Activated naive CD8-positive, alpha-beta T cell treated with anti-CD3 and anti-CD28 coated beads, Interleukin-2, amount 50 U/mL, for 24 hours (primary cell): Measurements from ENCODE around the gene ELOVL2.
"Not testable (repeated sequence)": the region's sequence is repeated elsewhere in the genome, so short reads cannot be mapped to it uniquely, and the experiment has no call there.

Experiments used
- ATAC-seq: fragments of 150-1000 bp; cut with Tn5 transposase; one replicate; pipeline ENCODE4 v1.10.0; 2021
- DNase-seq: peaks from one replicate; pipeline ENCODE4 v3.0.0; 2021
- H3K27ac Mint-ChIP-seq: one replicate; pipeline ENCODE4 v1.8.0; 2021; ENCODE audit warnings: mild to moderate bottlenecking, mixed read lengths
- H3K27me3 Mint-ChIP-seq: one replicate; pipeline ENCODE4 v1.8.0; 2021; ENCODE audit warnings: mixed read lengths
- H3K36me3 Mint-ChIP-seq: one replicate; pipeline ENCODE4 v1.8.0; 2021; ENCODE audit warnings: low read depth, mixed read lengths
- H3K4me1 Mint-ChIP-seq: one replicate; pipeline ENCODE4 v1.8.0; 2021; ENCODE audit warnings: mixed read lengths
- H3K4me3 Mint-ChIP-seq: one replicate; pipeline ENCODE4 v1.8.0; 2021; ENCODE audit warnings: mild to moderate bottlenecking, moderate library complexity, mixed read lengths
- H3K9me3 Mint-ChIP-seq: one replicate; pipeline ENCODE4 v1.8.0; 2021; ENCODE audit warnings: mixed read lengths

Gene ELOVL2

DNA sequence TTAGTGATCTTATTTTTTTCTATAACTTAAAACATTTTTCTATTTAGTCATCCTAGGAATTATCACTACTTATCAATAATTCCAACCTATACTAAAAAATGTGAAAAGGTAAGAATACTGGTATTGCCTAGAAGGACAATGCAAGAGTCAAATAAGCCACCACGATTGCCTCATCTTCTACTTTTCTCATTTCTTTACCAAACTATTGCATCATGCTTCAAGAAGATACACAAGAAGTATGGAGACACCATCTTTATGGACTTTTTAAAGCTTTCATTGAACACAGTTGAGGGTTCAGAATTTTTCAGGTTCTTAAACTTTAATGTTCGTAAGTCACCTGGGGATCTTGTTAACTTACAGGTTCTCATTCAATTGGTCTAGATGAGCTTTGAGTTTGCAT, 25.9 kb downstream of the ELOVL2 start:
- no peak for DNase-seq
- Mint-ChIP-seq H3K4me3 (no peak overlapping the region), H3K4me1 (no peaks in the 10 kb centered on the region), H3K36me3 (no peaks in the 10 kb centered on the region), H3K9me3 (no peaks in the 10 kb centered on the region), H3K27ac (no peak overlapping the region), H3K27me3 (peaks cover 16% of the 10 kb centered on the region)
- ATAC-seq, result no peak

DNA sequence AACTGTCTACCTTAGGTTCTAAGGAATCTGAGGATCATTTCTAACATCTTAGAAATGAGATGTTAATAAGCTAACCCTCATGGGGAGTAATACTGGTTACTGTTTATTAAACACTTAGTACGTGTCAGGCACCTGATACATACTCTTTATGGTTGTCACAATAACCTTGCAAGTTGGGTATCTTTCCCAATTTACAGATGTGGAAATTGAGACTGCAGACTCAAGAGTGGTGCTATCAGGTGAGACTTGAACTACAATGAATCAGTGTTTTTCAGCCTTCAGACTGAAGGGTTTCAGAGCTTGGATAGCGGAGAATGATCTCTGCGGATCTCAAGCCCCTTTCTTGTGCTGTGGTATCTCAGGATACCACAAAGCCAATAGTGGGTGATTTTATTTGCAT, 27.0 kb downstream of the ELOVL2 start:
- Mint-ChIP-seq H3K27ac (no peak overlapping the region), H3K4me3 (no peak overlapping the region), H3K9me3 (no peaks in the 10 kb centered on the region), H3K36me3 (no peaks in the 10 kb centered on the region), H3K4me1 (no peaks in the 10 kb centered on the region), H3K27me3 (peaks cover 13% of the 10 kb centered on the region)
- ATAC-seq, result no peak
- DNase-seq, result no peak

DNA sequence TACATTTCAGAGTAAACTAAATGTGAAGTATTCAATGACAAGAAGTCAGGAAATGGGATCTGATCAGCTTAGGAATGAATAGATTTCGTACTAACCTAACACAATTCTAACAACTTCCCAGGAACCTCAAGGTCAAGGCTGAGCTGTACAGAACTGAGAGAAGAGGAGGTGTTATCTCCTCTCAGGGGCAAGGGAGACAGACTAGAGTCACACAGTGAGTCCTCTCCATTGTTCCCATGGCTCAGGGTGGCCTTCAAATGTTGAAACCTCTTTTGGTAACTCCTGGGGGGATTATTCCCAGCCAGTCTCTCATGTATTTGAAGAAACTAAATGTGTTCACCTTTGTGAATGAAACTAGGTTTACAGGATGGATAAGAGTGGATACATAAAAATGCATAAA, 27.7 kb downstream of the ELOVL2 start:
- no peak overlapping the region for H3K4me3 Mint-ChIP-seq
- no peaks in the 10 kb centered on the region for H3K9me3 Mint-ChIP-seq
- DNase-seq (no peak), ATAC-seq (no peak)
- no peaks in the 10 kb centered on the region for H3K36me3 Mint-ChIP-seq
- H3K4me1 Mint-ChIP-seq, result no peaks in the 10 kb centered on the region
- peaks cover 10% of the 10 kb centered on the region for H3K27me3 Mint-ChIP-seq
- H3K27ac Mint-ChIP-seq, result no peak overlapping the region

DNA sequence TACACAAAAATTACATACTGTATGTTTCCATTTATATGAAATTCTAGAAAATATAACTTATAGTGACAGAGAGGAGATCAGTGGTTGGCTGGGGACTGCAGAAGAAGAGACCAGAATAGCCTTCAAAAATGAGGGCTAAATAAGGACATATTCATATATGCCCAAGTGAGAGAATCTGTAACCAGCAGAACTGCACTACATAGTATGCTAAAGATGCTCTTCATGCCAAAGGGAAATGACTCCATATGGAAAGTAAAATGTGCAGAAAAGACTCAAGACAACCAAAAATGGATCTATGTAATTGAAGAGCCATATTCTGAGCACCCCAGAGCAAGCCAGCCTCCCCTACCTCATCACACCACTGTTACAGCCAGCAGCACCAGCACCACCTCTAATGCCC, 29.0 kb downstream of the ELOVL2 start:
- ATAC-seq (no peak), DNase-seq (no peak)
- Mint-ChIP-seq H3K27me3 (peaks cover 9% of the 10 kb centered on the region), H3K27ac (no peak overlapping the region), H3K9me3 (no peaks in the 10 kb centered on the region), H3K4me1 (no peaks in the 10 kb centered on the region), H3K36me3 (no peaks in the 10 kb centered on the region), H3K4me3 (no peak overlapping the region)

GRCh38 chr6:11013721-11014070, 30.4 kb downstream of the ELOVL2 start:
- Mint-ChIP-seq H3K4me1 (no peaks in the 10 kb centered on the region), H3K27ac (no peak overlapping the region), H3K27me3 (peaks cover 14% of the 10 kb centered on the region), H3K9me3 (no peaks in the 10 kb centered on the region), H3K4me3 (no peak overlapping the region), H3K36me3 (no peaks in the 10 kb centered on the region)
- DNase-seq (no peak), ATAC-seq (no peak)

DNA sequence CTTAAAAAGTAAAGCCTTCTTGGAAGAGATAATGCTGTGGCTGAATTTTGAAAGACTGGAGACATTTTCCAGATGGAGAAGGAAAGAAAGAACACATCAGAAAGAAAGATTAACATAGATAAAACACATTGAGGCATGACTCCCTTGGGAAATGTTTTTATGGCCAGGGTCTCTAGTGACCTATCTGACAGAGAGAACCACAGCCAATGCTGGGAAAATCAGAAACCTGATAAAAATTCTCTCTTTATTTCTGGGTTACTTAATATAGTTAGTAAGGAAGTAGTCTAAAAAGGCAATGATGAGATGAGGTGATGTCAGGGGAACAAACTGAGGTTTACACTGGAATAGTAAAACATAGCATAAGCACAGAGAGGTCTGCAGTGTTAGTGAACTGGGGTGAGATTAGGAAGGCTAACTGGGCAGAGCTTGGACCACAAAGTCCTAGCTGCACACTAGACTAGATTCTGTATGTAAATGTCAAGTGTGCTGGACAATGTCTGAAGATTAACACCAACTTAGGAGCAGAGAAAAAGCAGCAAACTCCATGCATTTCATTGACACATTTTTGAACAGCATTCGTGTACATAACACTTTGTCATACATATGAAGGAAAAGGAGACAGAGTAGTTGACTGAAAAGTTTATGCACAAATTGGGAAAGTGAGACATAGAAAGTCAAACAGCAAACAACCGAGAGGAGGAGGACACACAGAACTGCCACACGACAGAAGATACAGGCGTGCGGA, 31.0 kb downstream of the ELOVL2 start:
- Mint-ChIP-seq H3K4me3 (no peak overlapping the region), H3K27me3 (peaks cover 14% of the 10 kb centered on the region), H3K36me3 (no peaks in the 10 kb centered on the region), H3K4me1 (no peaks in the 10 kb centered on the region), H3K27ac (no peak overlapping the region), H3K9me3 (no peaks in the 10 kb centered on the region)
- ATAC-seq, result no peak
- no peak for DNase-seq

- Mint-ChIP-seq H3K27ac (no peak overlapping the region), H3K27me3 (peaks cover 10% of the 10 kb centered on the region), H3K9me3 (no peaks in the 10 kb centered on the region), H3K4me3 (no peak overlapping the region), H3K36me3 (no peaks in the 10 kb centered on the region), H3K4me1 (no peaks in the 10 kb centered on the region)
- DNase-seq, result no peak
- ATAC-seq, result no peak
These were observed 31.8 kb downstream of the ELOVL2 start for GRCh38 chr6:11012295-11012754.

GRCh38 chr6:11011787-11012234, 32.3 kb downstream of the ELOVL2 start:
- Mint-ChIP-seq H3K9me3 (no peaks in the 10 kb centered on the region), H3K4me3 (no peak overlapping the region), H3K27me3 (peaks cover 10% of the 10 kb centered on the region), H3K4me1 (no peaks in the 10 kb centered on the region), H3K27ac (no peak overlapping the region), H3K36me3 (no peaks in the 10 kb centered on the region)
- DNase-seq (no peak), ATAC-seq (no peak)

DNA sequence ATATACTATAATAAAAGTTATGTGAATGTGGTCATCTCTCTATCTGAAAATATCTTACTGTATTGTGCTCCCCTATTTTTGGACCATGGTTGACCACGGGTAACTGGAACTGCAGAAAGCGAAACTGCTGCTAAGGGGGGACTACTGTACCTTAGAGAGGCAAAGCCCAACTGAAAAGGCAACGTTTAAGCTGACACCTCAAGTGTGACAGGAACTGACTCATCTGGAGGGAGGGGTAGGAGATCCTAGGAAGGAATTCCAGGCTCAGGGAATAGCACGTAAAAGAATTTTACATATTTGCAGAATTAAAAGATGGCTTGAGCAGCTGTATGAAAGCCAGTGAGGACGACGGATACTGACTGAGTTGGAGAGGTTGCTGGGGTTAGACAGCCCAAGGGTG, 34.8 kb downstream of the ELOVL2 start:
- Mint-ChIP-seq H3K36me3 (no peaks in the 10 kb centered on the region), H3K27ac (no peak overlapping the region), H3K9me3 (no peaks in the 10 kb centered on the region), H3K4me3 (no peak overlapping the region), H3K27me3 (peaks cover 7% of the 10 kb centered on the region), H3K4me1 (no peaks in the 10 kb centered on the region)
- no peak for ATAC-seq
- no peak for DNase-seq

DNA sequence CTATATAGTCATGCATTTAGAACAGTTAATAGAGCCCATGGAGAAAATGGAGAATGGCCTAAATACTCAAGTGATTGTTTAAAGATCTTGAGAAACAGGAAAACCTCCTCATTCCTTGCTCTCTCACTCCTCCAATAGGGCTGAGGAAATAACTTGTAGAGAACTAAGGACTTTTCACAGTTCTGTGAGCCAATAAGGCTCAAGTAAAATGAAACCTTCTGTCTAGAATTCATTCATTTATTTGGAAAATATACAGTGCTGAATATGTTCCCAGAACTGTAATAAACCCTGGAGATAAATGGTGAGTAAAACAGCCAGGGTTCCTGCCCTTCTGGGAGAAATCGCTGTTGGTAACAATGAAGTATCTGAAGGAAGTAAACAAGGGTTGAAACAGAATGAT, 35.3 kb downstream of the ELOVL2 start:
- no peaks in the 10 kb centered on the region for H3K36me3 Mint-ChIP-seq
- no peaks in the 10 kb centered on the region for H3K9me3 Mint-ChIP-seq
- H3K4me1 Mint-ChIP-seq, result no peaks in the 10 kb centered on the region
- no peak overlapping the region for H3K4me3 Mint-ChIP-seq
- no peak overlapping the region for H3K27ac Mint-ChIP-seq
- DNase-seq (no peak), ATAC-seq (no peak)
- peaks cover 7% of the 10 kb centered on the region for H3K27me3 Mint-ChIP-seq

GRCh38 chr6:11007715-11008608, 36.1 kb downstream of the ELOVL2 start:
- DNase-seq (no peak), ATAC-seq (no peak)
- H3K9me3 Mint-ChIP-seq, result no peaks in the 10 kb centered on the region
- no peak overlapping the region for H3K27ac Mint-ChIP-seq
- no peak overlapping the region for H3K4me3 Mint-ChIP-seq
- no peaks in the 10 kb centered on the region for H3K4me1 Mint-ChIP-seq
- H3K27me3 Mint-ChIP-seq, result peaks cover 7% of the 10 kb centered on the region
- no peaks in the 10 kb centered on the region for H3K36me3 Mint-ChIP-seq

DNA sequence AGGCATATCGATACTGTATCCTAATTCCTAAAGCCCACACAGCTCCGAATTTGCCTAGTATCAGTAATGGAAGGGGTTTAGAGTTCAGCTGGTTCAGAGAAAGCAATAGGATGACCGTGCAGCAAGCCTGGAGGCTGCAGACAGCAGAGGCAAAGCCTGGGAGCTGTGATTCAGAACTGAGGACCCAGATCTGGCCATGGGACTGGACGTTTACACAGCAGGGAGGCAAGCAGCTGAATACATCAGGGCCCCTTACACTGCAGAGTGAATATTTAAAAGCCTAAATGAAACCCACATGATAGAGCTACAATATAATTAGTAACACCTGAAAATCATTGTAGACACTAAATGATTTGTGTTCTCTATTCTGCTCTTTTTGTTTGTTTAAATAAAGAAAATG, 38.0 kb downstream of the ELOVL2 start:
- H3K9me3 Mint-ChIP-seq, result no peaks in the 10 kb centered on the region
- ATAC-seq, result no peak
- H3K27ac Mint-ChIP-seq, result no peak overlapping the region
- H3K36me3 Mint-ChIP-seq, result no peaks in the 10 kb centered on the region
- DNase-seq, result no peak
- no peaks in the 10 kb centered on the region for H3K4me1 Mint-ChIP-seq
- H3K4me3 Mint-ChIP-seq, result no peak overlapping the region
- peaks cover 9% of the 10 kb centered on the region for H3K27me3 Mint-ChIP-seq

- H3K9me3 Mint-ChIP-seq, ATAC-seq, H3K4me1 Mint-ChIP-seq, H3K27ac Mint-ChIP-seq, H3K36me3 Mint-ChIP-seq, DNase-seq, H3K4me3 Mint-ChIP-seq, H3K27me3 Mint-ChIP-seq: not testable (repeated sequence)
These were observed 40.8 kb downstream of the ELOVL2 start for GRCh38 chr6:11003297-11003696.

- H3K36me3 Mint-ChIP-seq, result no peaks in the 10 kb centered on the region
- ATAC-seq (no peak), DNase-seq (no peak)
- no peak overlapping the region for H3K4me3 Mint-ChIP-seq
- H3K27me3 Mint-ChIP-seq, result peaks cover 2% of the 10 kb centered on the region
- H3K4me1 Mint-ChIP-seq, result no peaks in the 10 kb centered on the region
- H3K27ac Mint-ChIP-seq, result no peak overlapping the region
- no peaks in the 10 kb centered on the region for H3K9me3 Mint-ChIP-seq
These were observed 41.9 kb downstream of the ELOVL2 start for GRCh38 chr6:11002176-11002575.

- Mint-ChIP-seq H3K4me3 (no peak overlapping the region), H3K4me1 (no peaks in the 10 kb centered on the region), H3K9me3 (no peaks in the 10 kb centered on the region), H3K36me3 (no peaks in the 10 kb centered on the region), H3K27me3 (peaks cover 2% of the 10 kb centered on the region), H3K27ac (no peak overlapping the region)
- no peak for ATAC-seq
- DNase-seq, result no peak
These were observed 44.1 kb downstream of the ELOVL2 start for GRCh38 chr6:10999994-11000393.
